Activated T-cell treated with anti-CD3 and anti-CD28 coated beads for 24 hours (primary cell): Measurements from ENCODE around the gene METTL9.
A peak's percentile ranks its signal among the peaks of the same experiment; 100 is the strongest.
"Not testable (repeated sequence)": the region's sequence is repeated elsewhere in the genome, so short reads cannot be mapped to it uniquely, and the experiment has no call there.

ENCODE experiments used
- DNase-seq: peaks from one replicate; pipeline ENCODE4 v3.0.0-alpha.2; 2020; ENCODE audit warnings: low read depth

The METTL9 gene

DNA sequence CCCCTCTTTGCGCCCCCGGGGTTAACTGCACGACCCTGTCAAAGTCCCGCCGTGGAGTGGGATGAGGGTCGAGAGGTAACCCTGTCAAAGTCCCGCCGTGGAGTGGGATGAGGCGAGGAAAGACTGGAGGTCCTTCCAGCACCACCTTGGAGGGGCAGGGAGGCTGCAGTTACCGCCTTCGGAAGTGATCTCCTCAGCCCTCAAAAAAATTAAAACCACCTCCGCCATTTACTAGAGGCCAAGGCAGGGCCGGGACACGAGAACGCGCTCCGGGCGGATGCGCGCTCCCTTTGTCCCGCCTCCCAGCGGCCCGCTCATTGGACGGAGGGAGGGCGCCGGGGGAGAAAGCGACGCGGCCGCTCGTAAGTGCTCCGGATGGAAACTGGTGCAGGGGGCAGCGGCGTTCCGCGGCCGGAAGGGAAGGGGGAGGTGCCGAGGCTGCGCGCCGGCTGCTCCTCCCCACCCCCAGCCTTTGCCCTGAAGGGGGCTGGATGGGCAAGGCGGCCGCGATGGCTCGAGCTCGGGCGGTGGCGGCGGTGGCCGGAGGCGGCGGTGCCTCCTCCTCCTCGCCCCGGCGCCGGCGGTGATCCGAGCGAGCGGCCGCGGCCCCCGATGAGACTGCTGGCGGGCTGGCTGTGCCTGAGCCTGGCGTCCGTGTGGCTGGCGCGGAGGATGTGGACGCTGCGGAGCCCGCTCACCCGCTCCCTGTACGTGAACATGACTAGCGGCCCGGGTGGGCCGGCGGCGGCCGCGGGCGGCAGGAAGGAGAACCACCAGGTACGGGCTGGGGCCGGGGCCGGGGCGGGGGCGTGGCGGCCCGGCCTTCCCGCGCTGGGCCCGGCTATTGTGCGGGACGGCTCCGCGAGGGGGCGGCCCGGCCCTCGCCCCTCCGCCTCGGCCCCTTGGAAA is at the start of gene METTL9:
METTL9 (plus strand) TSS at position 456 of the 909 bp plus-strand sequence; CDS start at position 613, 157 bp downstream.
- DNase-seq: peak; percentile 93

DNA sequence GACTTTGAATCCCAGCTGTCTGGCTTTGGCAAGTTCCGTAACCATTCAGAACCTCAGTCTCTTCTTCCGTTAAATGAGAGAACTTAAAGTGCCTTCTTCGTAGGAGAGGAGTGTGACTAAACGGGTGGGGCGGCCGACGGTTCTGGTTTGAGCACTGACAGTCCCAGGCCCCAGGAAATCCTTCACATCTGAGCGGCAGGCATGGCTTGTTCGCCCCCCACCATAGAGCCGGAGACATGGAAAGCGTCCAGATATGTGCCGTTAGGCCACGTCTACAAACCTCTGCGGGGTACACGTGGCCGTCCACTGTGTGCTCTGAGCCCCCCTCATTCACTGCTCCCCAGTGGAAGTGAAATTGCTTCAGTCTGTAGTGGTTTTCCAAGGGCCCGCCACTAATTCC is 49.4 kb upstream of the METTL9 start:
- not testable (repeated sequence) for DNase-seq

DNA sequence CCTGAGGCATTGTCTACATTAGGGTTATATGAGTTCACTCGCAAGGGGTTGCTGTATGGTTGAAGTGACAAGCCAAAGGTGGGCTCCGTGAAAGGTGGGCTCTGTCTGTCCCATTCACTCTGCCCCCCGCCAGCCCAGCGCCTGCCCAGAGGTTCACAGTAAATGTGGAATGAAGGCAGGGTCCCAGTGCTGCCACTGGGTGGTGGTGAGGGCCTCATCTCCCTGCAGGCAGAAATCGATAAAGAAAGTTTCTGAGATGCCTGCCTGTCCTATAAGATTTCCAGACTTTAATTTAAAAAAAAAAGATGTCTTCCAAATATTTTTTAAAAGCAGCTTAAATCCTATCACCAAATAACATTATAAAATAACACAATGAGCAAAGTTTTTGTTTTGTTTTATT is 48.9 kb upstream of the METTL9 start:
- not testable (repeated sequence) for DNase-seq

DNA sequence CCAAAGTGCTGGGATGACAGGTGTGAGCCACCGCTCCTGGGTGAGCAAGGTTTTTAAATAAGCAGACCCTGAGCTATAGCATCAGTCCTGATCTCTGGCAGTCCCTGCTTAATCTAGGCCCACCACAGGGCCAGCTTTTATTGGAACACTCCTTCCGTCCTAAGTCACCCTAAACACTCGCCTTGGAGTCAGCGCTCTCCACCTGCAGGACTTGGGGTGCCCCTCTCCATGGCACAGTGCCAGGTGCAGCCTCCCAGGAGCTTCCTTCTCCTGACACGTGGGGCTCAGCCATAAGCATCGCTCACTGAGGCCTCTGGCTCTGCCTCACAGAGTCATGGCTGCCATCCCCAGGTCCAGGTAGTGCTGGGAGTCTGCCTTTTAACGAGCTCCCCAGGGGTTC is 48.3 kb upstream of the METTL9 start:
- DNase-seq: not testable (repeated sequence)

DNA sequence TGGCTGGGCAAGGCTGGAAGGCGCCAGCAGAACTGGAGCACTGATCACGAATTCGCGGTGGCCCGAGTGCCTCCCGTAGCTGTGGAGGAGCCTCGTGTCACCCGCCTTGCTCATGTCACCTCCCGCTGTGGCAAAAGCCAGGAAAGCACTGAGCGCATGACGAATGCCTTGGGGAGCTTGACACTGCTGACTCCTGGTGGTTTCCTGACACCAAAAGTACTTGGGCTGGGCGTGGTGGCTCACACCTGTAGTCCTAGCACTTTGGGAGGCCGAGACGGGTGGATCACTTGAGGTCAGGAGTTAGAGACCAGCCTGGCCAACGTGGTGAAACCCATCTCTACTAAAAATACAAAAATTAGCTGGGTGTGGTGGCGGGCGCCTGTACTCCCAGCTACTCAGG is 47.8 kb upstream of the METTL9 start:
- not testable (repeated sequence) for DNase-seq

DNA sequence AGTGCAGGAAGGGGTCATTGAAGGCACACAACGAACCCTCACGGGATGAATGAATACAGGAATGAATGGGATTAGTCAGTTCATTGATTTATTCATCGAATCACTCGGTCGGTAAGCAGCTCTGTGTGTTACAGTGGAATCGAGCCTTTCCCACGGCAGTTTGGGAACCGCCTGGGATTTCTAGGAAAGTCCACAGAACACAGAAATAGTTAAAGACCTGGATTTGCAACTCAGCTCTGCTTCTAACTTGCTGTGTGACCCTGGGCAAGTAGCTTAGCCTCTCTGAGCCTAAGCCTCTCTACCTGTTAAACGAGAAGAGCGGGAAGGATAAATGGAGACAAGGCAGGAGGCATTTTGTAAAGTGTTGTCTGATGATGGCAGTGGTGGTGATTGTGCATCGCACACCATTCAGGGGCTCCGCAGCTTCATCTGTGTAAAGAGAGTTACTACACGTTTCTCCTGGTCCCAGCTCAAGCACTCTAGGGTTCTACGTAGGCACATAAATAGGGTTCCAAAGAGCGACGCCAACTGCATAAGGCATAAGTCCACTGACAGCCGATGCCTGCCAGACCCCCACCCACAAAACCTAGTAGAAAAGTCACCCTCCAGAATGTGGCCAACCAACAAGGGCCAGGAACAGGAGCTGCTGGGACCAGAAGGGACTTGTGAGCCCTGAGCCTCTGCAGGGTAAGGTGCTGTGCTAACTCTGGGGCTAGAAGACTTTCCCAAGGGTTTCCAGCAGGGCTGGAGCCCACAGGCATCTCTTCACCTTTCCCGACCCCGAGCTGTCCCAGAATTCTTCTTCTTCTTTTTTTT is 45.7 kb upstream of the METTL9 start:
- not testable (repeated sequence) for DNase-seq

DNA sequence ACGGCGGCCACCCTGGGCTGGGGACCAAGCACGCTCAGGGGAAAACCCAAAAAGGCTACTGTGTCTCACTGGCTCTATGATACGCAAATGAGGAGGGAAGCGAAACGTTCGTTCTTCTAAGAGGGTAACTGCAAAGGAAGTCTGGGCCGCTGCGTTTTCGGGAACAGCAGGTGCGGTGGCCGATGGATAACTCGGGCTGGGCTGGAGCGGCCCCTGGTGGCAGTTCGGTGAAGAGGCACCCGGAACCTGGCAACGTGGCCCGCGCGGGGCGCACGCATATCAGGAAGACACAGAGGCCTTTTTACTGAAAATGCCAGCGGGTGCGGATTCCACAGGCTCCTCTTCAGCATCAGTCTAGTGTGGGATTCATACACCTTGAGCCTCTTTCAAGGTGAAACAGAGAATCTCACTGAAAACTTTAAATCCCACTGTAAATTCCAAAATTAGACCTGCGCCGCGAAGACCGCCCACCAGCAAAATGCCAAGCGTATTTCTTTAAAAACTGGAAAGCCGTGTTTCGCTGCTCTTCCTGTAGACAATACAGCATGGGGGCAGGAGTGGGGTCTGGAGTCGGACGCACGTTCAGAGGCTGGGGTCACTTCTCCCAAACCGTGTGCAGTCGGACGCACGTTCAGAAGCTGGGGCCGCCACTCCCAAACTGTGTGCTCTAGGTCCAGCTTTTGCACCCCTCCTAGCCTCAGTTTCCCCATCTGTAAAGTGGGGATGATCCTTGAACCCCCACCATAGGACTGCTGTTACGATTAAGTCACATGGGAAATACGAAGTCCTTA is 44.4 kb upstream of the METTL9 start:
- peak; percentile 93 for DNase-seq

DNA sequence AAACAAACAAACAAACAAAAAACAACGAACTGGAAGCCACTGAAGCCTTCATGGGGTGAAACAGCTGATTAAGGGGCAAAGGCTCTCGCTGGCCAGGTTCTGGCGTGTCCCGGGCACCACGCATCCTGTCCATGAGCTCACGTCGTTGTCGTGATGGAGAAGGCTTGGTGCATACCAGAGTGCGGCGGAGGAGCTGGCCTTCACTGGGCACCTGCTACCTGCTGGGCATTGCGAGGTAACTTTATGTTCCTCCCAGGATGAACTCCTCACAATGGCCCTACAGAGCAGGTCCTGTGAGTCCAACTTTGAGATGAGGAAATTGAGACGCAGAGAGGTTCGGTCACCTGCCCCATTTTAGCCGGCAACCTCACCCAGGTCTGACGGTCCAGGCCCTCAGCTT is 43.8 kb upstream of the METTL9 start:
- not testable (repeated sequence) for DNase-seq

DNA sequence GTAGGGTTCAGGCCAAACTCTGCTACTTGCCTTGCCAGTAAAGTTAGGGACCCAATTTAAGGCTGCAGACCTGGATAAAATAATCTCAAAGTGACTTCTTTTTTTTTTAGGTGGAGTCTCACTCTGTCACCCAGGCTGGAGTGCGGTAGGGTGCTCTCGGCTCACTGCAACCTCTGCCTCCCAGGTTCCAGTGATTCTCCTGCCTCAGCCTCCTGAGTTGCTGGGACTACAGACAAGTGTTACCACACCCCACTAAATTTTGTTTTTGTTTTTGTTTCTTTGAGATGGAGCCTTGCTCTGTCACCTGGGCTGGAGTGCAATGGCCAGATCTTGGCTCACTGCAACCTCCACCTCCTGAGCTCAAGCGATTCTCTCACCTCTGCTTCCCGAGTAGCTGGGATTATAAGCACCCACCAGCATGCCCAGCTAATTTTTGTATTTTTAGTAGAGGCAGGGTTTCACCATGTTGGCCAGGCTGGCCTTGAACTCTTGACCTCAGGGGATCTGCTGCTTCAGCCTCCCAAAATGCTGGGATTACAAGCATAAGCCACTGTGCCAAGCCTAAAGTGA is 43.3 kb upstream of the METTL9 start:
- DNase-seq: not testable (repeated sequence)

DNA sequence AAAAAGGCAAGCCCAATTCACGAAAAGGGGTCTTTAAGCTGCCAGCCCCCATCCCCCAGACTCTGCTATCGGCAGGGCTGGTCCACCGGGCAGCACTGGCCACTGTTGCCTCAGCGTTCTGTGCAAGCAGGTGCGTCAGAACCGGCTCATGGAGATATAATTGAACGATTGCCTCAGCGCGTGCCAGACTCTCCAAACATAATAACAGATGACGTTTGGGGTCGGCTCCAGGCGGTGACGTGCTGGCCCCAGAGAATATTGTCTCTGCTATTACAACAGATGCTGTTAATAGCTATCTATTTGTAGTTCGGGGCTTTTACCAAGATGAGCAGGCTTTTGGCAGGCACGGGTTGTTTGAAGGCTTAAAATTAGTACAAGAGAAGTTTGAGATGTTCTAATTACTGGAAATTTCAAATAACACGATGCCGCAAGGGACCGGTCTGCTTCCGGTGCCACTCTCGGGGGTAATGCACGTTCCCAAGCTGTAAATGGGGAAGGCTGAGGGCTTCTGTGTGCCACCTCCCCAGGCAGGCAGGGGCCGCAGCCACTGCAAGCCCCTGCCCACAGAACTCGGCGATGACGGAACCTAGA is 42.6 kb upstream of the METTL9 start:
- DNase-seq: not testable (repeated sequence)

DNA sequence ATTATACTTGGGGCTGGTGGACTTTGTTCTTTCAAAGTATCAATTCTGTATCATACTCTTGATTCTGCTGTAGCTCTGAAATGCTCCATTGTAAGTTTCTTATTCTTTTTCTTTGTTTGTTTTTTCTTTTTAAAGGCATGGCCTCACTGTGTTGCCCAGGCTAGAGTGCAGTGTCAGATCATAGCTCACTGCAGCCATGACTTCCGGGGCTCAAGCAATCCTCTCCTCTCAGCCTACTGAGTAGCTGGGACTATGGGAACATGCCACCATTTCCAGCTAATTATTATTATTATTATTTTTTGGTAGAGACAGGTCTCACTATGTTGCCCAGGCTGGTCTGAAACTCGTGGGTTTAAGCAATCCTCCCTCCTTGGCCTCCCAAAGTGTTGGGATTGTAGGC is 38.9 kb upstream of the METTL9 start:
- no peak for DNase-seq

DNA sequence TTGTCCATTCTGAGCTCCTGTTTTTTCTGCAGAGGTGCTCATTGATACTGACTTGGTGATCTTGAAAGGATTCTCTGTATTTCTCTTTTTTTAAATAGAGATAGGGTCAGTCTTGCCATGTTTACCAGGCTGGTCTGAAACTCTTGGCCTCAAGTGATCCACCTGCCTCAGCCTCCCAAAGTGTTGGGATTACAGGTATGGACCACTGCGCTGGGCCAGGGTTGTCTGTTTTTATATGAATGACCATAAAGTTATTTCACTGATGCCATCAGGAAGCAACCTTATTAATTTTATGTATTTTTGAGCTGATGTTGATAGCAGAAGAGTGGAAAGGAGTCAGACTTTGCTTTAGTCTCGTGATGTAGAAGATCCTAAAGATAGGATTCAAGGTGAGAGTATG is 35.7 kb upstream of the METTL9 start:
- DNase-seq: no peak

DNA sequence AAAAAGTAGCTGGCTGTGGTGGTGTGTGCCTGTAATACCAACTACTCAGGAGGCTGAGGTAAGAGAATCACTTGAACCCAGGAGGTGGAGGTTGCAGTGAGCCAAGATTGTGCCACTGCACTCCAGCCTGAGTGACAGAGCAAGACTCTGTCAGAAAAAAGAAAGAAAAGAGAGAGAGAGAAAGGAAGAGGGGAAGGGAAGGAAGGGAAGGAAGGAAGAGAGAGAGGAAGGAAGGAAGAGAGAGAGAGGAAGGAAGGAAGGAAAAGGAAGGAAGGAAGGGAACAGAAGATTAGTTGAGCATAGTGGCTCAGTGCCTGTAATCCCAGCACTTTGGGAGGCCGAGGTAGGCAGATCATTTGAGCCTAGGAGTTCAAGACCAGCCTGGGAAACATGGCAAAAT is 35.0 kb upstream of the METTL9 start:
- not testable (repeated sequence) for DNase-seq

DNA sequence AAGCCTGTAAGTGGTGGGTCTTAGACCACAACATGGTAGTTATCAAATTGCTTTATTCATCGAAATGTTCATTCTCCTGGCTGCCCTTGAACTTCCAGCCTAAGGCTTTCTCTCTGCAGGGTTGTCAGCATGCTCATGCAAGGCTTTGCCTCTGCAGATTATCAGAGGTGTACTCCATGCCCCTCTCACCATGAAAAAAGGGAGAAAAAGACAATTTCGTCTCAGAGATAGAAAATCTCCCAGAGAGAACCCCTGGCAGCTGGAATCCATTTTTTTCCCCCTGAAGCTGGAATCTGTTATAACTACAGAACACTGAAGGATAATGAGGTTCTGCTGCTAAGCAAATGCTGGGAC is 33.9 kb upstream of the METTL9 start:
- DNase-seq: no peak

DNA sequence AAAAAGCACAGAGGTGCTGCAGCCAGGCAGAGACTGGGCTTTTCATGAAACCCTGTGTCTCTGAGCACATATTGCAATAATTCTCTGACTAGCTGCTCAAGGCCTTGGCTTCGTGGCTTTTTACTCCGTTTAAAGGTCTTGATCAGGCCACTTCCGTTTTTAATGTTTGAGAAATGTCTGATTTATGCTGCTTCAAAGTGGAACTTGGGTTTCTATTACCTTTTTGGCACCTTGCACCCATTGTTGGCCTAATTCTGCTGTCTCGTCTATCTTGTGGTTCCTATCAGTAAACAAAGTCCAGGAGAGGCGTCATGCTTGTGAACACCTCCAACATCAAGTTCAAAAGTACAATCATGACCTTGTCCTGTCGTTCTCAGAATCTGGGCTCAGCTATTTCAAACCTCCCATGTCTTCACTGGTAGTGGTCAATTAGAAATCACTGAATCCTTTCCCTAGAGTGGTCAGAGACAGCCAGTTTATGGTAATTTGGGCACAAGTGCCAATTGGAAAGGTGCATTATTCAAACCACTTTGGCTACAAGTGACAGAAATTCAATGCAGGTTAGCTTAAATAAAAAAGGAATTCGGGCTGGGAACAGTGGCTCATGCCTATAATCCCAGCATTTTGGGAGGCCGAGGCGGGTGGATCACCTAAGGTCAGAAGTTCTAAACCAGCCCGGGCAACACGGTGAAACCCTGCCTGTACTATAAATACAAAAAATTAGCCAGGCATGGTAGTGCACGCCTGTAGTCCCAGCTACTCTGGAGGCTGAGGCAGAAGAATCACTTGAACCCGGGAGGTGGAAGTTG is 33.3 kb upstream of the METTL9 start:
- no peak for DNase-seq

DNA sequence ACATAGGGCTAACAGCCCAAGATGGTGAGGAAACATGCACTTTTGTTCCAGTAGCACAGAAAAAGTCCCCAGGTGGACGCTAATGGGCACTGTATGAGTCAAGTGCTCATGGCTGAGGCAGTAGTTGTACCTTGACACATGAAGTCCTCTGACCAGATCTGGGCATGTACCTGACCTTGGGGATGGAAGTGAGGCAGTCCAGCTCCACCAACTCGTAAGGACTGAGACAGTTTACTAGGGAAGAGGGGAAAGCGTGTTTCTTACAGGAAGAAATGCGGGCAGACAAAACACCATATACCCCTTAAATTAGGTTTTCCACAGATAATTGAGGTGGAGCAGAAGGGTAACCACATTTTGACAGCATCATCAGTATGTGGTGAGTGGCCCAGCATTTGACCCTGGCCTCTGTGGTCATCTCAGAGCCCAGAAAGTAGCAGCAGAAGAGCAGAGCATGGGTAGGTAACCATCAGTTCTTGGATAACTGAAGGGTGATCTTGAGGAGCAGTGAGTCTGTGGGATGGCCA is 32.4 kb upstream of the METTL9 start:
- no peak for DNase-seq

DNA sequence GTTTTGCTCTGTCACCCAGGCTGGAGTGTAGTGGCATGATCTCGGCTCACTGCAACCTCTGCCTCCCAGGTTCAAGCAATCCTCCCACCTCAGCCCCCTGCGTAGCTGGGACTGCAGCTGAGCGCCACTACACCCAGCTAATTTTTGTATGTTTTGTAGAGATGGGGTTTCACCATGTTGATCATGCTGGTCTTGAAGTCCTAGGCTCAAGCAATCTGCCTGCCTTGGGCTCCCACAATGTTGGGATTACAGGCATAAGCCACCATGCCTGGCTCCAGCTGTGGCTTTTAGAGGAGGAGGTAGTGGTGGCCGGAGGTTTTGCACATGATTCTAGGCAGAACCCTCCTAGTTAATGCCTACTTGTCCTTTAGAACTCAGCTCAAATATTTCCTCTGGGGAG is 31.9 kb upstream of the METTL9 start:
- not testable (repeated sequence) for DNase-seq

DNA sequence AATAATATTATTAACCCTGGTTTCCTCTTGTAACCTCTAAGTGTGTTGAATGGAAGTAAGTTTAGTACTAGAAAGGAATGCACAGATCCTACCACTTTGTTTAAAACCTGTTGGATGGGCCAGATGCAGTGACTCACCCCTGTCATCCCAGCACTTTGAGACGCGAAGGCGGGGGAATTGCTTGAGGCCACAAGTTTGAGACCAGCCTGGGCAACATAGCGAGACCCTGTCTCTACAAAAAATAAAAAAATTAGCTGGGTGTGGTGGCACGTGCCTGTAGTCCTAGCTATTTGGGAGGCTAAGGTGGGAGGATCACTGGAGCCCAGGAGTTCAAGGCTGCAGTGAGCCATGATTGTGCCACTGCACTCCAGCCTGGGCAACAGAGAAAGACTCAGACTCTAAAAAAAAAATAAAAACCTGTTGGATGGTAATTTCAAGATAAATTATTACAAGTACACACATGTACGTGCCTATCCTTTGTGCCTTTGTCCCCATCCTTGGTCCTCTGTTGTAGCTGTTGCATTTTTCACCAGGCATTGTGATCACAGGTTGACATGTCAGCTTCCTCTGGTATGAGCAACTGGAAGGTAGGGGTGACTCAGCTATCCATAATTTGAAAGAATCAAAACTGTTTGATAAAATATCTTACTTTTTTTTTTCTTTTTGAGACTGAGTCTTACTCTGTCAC is 30.7 kb upstream of the METTL9 start:
- no peak for DNase-seq

DNA sequence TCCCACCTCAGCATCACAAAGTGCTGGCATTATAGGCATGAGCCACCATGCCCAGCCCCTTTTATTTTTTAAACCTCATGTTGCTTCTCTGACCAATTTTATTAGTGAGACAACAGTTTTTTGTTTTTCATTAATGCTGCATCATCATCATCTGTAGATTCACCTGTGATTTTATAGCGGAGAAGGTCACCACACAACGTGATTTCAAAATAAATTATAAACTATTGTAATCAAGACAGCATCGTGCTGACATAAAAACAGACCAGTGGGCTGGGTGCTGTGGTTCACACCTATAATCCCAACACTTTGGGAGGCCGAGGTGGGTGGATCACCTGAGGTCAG is 28.7 kb upstream of the METTL9 start:
- no peak for DNase-seq

DNA sequence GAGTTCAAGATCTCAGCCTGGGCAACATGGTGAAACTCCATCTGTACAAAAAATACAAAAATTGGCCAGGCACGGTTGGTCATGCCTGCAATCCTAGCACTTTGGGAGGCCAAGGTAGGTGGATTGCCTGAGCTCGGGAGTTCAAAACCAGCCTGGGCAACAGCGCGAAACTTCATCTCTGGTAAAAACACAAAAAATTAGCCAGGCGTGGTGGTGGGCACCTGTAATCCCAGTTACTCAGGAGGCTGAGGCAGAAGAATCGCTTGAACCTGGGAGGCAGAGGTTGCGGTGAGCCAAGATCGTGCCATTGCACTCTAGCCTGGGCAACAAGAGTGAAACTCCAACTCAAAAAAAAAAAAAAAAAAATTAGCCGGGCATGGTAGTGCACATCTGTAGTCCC is 25.9 kb upstream of the METTL9 start:
- not testable (repeated sequence) for DNase-seq
